K562 (cell line): ENCODE measurements around the gene PHF21B. TPM values are rescaled to one million over a fixed set of nuclear protein-coding genes. Genes with fewer than 3 reads are reported as not detected.

Experiments
- BRF2 ChIP-seq: IDR thresholded peaks from 3 replicates; pipeline ENCODE4 v1.6.1; 2011; ENCODE audit warnings: borderline replicate concordance, mild to moderate bottlenecking; ENCODE audit not compliant: insufficient read length, insufficient read depth
- EHMT2 ChIP-seq: fragments of 450-650 bp; IDR thresholded peaks from 2 replicates; pipeline ENCODE4 v1.6.1; 2018; ENCODE audit warnings: antibody characterized with exemption
- ELF1 ChIP-seq: fragments of 200-800 bp; sonication (Bioruptor generic); IDR thresholded peaks from 2 replicates; pipeline ENCODE4 v1.6.1; 2016; ENCODE audit warnings: missing genetic modification characterization, missing compliant biosample characterization
- FOXA3 ChIP-seq, 2 experiments: fragments of 450-650 bp in 1 of 2; sonication (generic) in 1 of 2; formaldehyde crosslinking; IDR thresholded peaks in 1 of 2; conservative IDR thresholded peaks in 1 of 2; 2 replicates each; pipeline versions ENCODE4 v1.4.0 to v1.8.0; 2020 to 2022; ENCODE audit warnings: mild to moderate bottlenecking in 2 of 2, missing genetic modification reagents in 1 of 2
- NUFIP1 ChIP-seq: fragments of 450-650 bp; IDR thresholded peaks from 2 replicates; pipeline ENCODE4 v1.6.1; 2018; ENCODE audit not compliant: partially characterized antibody
- PHF8 ChIP-seq: fragments of 200-600 bp; sonication (generic); IDR thresholded peaks from 2 replicates; pipeline ENCODE4 v1.6.1; 2012; ENCODE audit warnings: mixed run types, mild to moderate bottlenecking, inconsistent platforms, low read length, moderate library complexity, borderline replicate concordance
- POLR3G ChIP-seq: IDR thresholded peaks from 2 replicates; pipeline ENCODE4 v1.6.1; 2011; ENCODE audit not compliant: insufficient read length, insufficient replicate concordance; ENCODE audit errors: extremely low read depth
- SLC30A9 ChIP-seq: fragments of 250-450 bp; sonication (Bioruptor Pico); IDR thresholded peaks from 2 replicates; pipeline ENCODE4 v1.8.0; 2022; ENCODE audit warnings: mild to moderate bottlenecking, moderate library complexity
- ZNF449 ChIP-seq: fragments of 250-450 bp; sonication (Bioruptor Pico); IDR thresholded peaks from 2 replicates; pipeline ENCODE4 v1.8.0; 2022; ENCODE audit warnings: moderate library complexity, mild to moderate bottlenecking, inconsistent platforms
- polyA plus RNA-seq, 8 experiments: library from polyadenylated mRNA; depleted of rRNA in 4 of 8; stranded (reverse) in 5 of 8; unstranded in 3 of 8; fragments of >200 nt; fragmentation: Nextera tagmentation in 2 of 8; fragmentation: Illumina TruSeq in 1 of 8; extraction: Ambion mirVana in 2 of 8; extraction: Trizol in 1 of 8; gene quantifications; 2 replicates each; pipeline versions ENCODE4 v1.2.1 to v1.2.3, GENCODE V29; 2011 to 2014; ENCODE audit warnings: inconsistent platforms in 1 of 8, missing spikeins in 1 of 8
- total RNA-seq, 7 experiments: library from RNA; depleted of rRNA in 6 of 7; stranded (reverse); fragments of >200 nt in 6 of 7; fragmentation: Illumina TruSeq in 2 of 7; extraction: Trizol in 2 of 7; gene quantifications; 2 replicates each; pipeline versions ENCODE4 v1.2.1 to v1.2.3, GENCODE V29; 2011 to 2021; ENCODE audit warnings: low replicate concordance in 1 of 7
- TF ChIP-seq, protein P1 (sequence below): fragments of 250-450 bp; sonication (Bioruptor Pico); IDR thresholded peaks from 2 replicates; pipeline ENCODE4 v1.5.0; 2021; ENCODE audit warnings: mild to moderate bottlenecking, borderline replicate concordance
- TF ChIP-seq, protein P2 (sequence below): sonication (generic); formaldehyde crosslinking; IDR thresholded peaks from 2 replicates; pipeline ENCODE4 v1.8.0; 2022; ENCODE audit warnings: missing genetic modification reagents, mild to moderate bottlenecking, moderate library complexity, borderline replicate concordance

Gene PHF21B
- total and polyA plus RNA-seq, 9 of the 15 experiments (the other 6 are each of a cell fraction or from before 2014, with no cell fraction given): 0.04 TPM; not detected in 8

GRCh38 chr22:44933666-44934453 is 75.9 kb downstream of the PHF21B start (continued):
- TF ChIP-seq, protein P1, sequence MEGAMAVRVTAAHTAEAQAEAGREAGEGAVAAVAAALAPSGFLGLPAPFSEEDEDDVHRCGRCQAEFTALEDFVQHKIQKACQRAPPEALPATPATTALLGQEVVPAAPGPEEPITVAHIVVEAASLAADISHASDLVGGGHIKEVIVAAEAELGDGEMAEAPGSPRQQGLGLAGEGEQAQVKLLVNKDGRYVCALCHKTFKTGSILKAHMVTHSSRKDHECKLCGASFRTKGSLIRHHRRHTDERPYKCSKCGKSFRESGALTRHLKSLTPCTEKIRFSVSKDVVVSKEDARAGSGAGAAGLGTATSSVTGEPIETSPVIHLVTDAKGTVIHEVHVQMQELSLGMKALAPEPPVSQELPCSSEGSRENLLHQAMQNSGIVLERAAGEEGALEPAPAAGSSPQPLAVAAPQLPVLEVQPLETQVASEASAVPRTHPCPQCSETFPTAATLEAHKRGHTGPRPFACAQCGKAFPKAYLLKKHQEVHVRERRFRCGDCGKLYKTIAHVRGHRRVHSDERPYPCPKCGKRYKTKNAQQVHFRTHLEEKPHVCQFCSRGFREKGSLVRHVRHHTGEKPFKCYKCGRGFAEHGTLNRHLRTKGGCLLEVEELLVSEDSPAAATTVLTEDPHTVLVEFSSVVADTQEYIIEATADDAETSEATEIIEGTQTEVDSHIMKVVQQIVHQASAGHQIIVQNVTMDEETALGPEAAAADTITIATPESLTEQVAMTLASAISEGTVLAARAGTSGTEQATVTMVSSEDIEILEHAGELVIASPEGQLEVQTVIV (CRISPR knock-in tag): no peak
- TF ChIP-seq POLR3G: no peak
- TF ChIP-seq ELF1 (tag): no peak
- no peak for TF ChIP-seq SLC30A9 (CRISPR knock-in tag)
- TF ChIP-seq NUFIP1: no peak
- no peak for TF ChIP-seq FOXA3 (CRISPR knock-in tag; conservative IDR thresholded peaks at IDR 0.05 in 1 of 2, IDR thresholded peaks at IDR 0.05 in 1 of 2)
- TF ChIP-seq EHMT2: no peak
- TF ChIP-seq PHF8: no peak
- TF ChIP-seq BRF2: no peak
- TF ChIP-seq, protein P2, sequence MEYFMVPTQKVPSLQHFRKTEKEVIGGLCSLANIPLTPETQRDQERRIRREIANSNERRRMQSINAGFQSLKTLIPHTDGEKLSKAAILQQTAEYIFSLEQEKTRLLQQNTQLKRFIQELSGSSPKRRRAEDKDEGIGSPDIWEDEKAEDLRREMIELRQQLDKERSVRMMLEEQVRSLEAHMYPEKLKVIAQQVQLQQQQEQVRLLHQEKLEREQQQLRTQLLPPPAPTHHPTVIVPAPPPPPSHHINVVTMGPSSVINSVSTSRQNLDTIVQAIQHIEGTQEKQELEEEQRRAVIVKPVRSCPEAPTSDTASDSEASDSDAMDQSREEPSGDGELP (CRISPR knock-in tag): no peak
- no peak for TF ChIP-seq ZNF449
- TF ChIP-seq, all 486 proteins: peak for 0
